OCI-M1 (cell line): ENCODE results near the gene LNPK.
"Not testable (repeated sequence)": the region's sequence is repeated elsewhere in the genome, so short reads cannot be mapped to it uniquely, and the experiment has no call there.

Experiments
- DNase-seq: peaks from one replicate; lab custom pipeline; 2025; lab: John Stamatoyannopoulos, UW

LNPK gene, protein sequence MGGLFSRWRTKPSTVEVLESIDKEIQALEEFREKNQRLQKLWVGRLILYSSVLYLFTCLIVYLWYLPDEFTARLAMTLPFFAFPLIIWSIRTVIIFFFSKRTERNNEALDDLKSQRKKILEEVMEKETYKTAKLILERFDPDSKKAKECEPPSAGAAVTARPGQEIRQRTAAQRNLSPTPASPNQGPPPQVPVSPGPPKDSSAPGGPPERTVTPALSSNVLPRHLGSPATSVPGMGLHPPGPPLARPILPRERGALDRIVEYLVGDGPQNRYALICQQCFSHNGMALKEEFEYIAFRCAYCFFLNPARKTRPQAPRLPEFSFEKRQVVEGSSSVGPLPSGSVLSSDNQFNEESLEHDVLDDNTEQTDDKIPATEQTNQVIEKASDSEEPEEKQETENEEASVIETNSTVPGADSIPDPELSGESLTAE

DNA sequence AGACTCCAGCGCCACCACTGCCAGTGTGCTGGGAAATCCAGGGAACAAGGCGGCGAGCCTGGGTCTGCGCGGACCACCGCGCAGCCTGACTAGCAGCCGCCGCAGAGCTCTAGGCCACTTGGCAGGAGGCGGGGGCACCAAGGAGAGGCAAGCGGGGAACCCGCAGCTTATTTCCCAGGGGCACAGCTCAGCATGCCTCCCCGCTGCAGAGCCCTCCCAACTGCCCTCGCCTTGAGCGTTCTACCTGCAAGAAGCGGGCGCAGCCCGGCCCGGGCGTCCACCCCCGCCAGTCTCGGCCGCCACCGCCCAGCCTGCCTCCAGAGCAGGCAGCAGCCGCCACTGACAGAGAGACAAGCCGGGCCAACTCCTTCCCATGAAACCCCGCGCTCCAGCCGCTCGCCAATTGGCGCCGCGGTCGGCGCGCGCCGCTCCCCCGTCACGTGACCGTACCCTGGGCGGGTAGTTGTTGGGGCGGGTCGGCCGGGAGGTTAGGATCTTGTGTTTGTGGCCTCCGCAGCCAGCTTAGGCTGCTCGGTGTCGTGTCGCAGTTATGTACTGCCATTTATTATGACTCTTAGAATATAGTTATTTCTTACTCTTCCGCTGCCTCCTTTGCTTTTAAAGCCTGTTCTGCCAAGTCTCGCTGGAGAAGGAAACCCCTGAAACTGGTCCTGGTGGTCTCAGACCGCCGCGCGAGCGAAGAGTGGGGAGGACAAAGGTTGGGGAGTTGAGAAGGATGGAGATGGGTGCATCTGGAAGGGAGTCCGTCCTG, at the start of gene LNPK:
Gene LNPK, minus strand, starts transcription at position 352 of the 772 bp plus-strand sequence. CDS start 6,683 bp downstream, outside the sequence.
- peak; percentile 96 for DNase-seq

DNA sequence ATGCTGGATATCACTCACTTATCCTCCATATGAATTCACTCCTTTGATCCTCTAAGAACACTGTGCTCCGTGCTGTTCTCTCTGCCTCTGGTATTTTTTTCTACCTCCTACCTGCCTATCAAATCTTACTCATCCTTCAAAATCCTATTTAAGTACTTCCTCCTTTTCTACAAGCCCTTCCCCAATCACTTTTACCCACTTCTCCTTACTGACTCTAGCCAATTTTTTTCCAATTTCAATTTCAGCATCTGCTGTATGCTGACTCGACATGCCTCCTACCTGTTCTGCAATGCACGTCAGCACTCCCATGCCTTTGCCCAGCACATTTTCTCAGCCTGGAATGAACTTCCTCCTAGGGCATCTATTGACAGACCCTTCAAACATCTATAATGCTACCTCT, 37.3 kb upstream of the LNPK start:
- DNase-seq: peak; percentile 46

DNA sequence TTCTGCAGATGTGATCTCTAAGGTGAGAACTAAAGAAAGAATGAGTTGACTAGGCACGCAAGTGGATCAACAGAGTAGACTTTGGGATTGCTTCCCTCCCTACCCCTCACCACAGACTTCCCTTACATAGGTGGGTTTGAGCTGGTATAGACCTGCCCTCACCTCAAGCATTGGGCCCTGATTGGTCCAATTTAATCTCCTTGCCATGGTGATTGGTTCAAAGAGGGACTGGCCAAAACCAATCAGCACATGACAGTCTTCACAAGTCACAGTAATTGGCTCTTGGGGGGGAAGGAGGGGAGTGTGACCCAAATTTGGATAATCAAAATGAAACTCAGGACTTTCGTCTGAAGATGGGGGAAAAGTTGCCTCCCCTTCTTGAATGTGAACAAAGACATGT, 36.6 kb upstream of the LNPK start:
- DNase-seq: no peak

DNA sequence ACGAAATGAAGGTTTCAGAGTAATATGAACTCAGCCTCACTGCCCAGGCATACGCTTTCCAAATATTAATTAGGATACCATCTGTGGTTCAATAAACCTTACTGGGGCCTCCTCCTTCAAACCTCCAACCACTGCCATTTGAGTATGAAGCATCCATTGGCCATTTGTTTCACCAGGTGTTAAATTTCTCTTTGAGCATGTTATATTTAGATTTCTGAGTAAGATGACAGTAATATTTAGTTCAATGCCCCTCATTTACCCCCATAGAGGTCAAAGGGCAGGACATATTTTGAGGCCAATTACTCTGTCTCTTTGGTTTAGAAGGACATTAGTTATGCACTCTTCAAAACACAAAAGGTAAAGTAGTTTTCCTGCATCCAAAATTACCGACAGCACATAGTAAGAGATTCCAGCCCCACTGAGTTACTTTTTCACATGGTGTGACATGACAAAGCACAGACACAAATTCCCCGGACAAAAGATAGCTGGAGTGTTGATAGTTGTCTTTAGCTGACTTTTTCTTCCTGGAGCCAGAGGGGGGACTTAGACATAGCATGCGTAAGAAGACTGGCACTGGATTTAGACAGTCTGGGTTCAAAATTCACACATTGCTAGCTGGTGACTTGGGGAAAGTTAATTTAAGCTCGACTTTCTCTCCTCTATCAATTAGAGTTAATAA, 33.1 kb upstream of the LNPK start:
- DNase-seq: no peak

DNA sequence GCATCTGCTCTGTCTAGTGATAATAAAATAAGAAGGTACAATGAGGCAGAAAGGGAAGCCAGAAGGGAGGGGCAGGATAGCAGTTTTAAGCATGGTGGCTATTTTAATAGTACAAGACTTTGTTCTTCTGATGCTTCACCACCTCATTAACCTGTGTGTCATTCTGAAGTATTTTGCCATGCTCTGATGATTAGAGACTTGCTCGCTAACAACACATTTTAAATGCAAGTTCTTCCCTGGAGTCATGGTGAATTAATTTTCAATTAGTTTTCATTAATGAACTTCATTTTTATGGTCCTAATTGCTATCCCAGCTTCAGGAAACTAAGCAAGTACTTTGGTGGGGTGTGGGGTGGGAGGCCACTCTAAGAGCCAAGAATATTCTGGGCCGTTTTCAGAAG, 25.7 kb upstream of the LNPK start:
- no peak for DNase-seq

DNA sequence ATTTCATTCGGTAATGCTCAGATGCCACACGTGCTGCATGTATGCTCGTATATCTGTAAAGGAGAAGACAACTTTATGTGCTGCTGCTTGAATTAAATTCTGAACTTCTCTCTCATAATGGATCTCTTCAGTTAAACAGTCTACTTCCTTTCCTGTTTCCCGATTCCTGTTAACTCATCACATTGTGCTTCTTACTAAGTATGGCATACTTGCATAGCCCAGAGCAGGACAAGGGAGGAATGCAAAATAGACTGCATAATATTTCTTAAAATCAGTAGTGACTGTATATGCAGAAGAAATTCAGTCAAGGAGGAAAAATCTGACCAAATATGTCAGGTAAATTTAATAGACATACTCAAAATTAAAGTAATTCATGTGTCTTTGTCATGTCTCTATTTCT, 23.9 kb upstream of the LNPK start:
- no peak for DNase-seq

DNA sequence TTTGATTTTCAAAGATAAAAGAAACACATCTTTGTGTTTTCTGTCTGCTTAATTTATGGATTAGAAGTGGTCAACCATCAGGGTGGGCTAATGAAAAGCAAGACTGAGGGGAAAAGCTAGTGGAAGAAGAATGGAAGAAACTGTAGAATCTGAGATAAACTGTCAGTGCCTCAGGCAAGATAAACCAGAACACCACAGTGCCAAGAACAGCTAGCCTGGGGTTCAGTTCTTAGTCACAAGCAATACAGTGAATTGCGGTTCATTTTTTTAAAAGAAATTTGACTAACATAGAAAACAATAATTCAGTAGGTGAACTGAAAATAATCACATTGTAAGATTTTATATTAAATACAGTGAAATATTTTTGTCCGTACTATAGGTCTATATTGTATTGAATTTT, 22.0 kb upstream of the LNPK start:
- no peak for DNase-seq

DNA sequence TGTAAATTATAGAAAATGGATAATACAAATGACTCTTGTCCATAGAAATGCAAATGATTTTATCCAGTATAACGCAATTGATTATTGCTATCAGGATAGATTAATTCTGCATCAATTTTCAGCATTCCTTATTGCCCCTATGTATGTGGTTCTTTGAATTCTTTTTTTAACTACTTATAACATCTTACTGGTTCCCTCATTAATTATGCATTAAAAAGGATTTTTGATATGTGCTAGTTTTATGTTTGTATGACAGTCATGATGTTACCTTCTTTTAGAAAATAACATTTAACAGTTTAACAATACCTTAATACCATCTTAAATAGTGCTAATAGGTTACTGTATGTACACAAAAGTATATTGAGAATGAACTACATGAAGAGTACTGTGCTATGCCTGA, 20.0 kb upstream of the LNPK start:
- no peak for DNase-seq

DNA sequence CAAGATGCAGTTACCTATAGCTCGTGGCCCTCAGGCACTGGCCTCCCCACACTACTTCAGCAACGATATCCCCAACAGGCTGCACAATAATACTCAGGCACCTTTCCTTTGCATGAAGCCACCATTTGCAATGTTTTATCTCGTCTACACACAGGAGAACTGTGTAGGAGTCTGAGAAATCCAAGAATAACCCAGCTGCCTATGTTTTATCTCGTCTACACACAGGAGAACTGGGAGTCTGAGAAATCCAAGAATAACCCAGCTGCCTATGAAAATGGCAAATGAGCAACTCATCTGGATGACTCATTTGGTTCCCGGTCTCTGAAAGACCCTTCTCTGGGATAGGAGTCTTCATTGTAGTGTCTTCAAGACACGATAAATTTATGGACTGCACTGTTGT, 18.3 kb upstream of the LNPK start:
- no peak for DNase-seq

DNA sequence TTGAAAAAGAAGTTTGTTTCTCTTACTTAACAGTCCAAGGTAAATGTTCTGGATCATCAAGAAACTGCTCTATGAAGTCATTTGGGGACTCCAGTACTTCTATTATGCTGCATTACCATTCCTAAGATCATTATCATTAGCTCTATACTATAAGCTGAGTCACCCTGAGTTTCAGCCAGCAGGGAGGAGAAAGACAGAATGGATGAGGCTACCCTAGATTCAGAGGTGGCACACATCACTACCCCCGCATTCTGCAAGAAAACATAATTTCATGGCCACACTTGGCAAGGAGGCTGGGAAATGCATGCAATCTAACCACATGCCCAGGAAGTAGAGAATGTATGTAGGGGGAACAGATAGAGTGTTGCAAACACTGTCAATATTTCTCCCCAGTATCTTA, 16.6 kb upstream of the LNPK start:
- peak; percentile 49 for DNase-seq

DNA sequence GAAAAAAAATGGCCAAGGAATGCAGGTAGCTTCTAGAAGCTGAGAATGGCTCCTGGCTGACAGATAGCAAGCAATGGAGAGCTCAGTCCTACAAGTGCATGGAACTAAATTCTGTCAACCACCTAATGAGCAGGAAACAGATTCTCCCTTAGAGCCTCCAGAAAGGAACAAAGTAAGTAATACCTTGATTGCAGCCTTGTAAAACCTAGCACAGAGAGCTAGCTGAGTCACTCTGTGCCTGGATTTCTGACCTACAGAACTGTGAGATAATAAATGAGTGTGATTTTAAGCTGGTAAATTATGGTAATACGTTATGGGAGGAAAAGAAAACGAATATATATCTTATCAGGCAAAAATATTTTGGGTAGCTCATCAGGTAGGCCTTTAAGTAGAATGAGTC, 7.4 kb upstream of the LNPK start:
- no peak for DNase-seq

DNA sequence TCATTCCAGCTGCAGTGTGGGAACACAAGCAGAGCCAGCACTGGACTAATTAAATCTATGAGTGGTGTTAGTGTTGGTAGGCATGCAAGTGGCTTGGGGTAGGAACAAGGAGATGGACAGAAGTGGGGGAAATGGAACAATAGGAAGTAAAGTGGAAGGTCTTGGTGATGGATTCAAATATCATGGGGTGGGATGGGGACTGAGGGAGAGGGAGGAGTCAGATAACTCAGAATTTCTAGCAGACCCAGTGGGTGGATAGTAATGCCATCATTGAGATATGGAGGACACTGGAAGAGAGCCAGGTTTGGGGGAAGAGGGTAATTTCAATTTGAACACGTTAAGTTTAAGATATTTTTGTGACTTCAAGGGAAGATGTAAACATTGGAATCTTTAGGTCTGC, 2.9 kb upstream of the LNPK start:
- peak; percentile 11 for DNase-seq

DNA sequence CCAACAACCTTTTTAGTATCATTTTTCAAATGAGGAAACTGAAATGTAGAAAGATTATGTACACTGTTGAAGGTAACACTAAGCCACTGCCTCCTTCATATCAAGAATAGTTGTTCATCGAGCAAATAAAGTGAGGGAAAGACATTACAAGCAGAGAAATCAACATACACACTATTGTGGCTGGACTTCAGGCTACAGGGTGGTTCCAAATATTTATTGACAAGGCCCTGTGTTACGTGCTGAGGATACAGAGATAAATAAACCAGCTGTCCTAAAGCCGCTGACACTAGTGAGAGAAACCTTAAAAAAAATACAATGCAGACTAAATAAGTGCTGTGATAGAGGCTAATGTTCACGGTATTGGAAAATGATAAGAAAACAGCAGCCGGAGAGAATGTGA, 1.9 kb upstream of the LNPK start:
- no peak for DNase-seq

DNA sequence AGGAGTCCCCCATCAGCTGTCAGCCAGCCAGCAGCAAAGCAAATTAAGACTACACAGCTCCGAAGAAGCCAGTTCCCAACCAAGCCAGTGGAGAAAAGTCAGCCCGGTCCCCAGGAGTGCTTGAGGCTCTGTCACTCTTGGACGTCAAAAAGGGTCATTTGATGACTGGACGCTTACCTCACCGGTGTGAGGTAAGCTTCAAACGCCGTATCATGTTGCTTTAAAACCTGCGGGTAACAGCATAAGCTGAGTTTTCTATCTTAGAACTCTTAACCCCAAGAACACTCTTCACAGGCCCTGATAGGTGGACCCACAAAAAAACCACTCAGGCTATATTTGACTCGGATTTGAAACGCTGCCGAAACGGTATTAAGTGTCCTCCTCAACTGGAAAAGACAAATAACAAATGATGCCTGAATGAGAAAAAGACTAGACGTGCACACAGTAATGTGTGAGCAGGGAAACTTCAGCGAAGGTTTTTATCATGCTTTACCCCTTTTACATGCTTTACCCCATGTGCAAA, 682 bp upstream of the LNPK start:
- DNase-seq: peak; percentile 41

DNA sequence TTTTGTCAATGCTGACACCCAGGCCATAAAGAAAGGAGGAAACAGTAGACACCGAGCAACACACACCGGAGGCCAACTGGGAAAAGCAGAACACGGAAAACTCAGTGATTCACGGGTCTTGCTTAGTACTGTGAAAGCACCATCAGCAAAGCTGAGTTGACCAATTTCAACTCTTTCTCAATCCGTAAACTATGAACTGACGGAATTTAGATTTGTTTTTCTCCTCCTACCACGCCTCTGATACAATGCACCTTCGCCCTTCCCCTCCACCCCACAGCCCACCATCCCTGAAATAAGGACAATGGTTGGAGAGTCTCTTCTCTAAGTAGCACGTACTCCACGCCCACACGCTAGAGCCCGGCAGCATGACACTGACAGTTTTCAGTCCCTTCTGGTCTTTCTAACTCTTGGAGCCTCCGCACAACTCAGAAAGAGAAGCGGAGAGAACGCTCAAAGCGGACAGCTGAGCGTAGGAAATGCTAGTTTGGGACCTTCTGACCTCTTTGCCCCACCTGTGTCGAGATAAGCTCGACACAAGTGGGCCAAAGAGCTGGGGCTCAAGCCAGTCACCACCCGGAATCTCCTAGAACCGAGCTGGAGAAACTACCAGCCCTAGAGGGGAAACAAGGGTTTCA, 669 bp downstream of the LNPK start:
- peak; percentile 86 for DNase-seq

DNA sequence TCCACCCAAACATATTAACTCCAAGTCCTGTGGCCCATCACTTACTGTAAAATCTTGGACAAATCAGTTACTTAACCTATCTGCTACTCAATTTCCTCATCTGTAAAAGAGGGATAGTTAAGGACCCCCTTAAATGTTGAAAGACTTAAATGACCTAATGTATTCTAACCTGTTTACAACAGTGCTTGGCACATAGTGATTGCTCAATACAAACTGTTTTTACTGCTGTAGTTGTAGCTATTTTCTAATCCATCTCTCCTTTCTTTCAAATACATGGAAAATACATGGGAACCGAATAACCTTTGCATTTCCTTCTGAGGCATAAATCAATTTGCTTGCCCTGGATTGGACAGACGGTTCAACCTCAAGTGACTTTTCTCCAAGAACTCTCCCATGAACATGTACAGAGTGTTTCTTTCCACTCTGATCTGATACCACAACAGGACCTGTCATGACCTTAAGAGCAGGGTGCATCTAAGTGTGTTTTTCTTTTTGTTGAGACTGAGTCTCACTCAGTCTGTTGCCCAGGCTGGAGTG, 2.7 kb downstream of the LNPK start:
- DNase-seq: no peak

DNA sequence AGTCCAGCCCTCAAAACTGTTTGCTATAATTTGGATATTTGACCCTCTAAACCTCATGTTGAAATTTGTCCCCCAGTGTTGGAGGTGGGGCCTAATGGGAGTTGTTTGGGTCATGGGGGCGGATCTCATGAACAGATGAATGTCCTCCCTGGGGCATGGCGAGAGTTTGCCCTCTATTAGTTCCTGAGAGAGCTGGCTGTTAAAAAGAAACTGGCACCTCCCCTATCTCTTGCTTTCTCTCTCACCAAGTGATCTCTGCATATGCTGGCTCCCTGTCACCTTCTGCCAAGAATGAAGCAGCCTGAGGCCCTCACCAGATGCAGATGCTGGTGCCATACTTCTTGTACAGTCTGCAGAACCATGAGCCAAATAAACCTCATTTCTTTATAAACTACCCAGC, 12.0 kb downstream of the LNPK start:
- no peak for DNase-seq

DNA sequence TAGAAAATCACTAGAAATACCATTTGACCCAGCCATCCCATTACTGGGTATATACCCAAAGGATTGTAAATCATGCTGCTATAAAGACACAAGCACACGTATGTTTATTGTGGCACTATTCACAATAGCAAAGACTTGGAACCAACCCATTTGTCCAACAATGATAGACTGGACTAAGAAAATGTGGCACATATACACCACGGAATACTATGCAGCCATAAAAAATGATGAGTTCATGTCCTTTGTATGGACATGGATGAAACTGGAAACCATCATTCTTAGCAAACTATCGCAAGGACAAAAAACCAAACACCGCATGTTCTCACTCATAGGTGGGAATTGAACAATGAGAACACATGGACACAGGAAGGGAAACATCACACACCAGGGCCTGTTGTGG, 14.9 kb downstream of the LNPK start:
- DNase-seq: not testable (repeated sequence)

DNA sequence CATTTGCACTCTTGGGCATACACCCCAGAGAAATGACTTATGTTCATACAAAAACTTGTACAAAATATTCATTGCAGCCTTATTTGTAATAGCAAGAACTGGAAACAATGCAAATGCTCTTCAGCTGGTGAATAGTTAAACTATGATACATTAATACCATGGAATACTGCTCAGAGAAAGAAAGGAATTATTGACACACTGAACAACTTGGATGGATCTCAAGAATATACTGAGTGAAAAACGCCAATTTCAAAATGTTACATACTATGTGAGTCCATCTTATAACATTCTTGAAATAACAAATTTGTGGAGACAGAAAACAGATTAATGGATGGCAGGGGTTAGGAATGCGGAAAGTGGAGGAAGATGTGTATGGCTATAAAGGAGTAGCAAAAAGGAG, 17.2 kb downstream of the LNPK start:
- DNase-seq: no peak

DNA sequence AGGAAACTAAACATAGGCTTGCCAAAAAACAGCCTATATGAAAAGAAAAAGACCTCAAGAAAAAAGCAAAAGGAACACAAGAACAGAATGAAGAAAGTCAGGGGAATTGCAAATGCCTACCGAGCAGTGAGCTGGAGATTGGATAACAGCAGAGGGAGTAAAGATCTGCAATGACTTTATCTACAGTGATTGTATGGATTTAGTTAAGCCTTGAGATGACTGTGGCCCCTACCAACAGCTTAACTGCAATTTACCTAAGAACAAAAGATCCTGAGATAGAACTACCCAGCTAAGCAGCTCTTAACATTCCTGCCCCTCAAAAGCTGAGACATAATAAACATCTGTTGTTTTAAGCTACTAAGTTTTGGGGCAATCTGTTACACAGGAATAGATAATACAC, 20.5 kb downstream of the LNPK start:
- no peak for DNase-seq

DNA sequence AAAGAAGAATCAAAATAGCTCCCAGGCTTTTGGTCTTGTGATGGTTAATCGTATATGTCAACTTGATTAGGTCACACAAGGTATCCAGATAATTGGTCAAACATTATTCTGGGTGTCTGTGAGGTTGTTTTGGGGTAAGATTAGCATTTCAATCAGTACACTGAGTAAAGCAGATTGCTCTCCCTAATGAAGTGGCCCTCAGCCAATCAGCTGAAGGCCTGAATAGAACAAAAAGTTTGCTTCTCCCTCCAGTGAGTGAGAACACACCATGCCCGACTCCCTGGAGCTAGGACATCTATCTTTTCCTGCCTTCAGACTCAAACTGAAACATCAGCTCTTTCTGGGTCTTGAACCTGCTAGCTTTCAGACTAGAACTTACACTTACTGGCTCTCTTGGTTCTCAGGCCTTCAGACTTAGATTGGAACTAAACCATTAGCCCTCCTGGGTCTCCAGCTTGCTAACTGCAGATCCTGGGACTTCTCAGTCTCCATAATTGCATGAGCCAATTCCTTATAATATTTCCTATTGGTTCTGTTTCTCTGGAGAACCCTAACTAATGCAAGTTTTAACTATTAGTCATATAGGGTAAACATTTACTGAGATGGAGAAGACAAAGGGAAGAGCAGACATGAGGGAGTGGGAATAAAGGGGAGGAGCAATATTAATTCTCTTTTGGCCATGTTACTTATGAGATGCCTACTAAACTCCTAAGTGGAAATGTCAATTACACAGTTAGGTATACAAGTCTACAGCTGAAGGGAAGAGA, 25.5 kb downstream of the LNPK start:
- DNase-seq: no peak
